ENCODE measurements around the gene FBXL22.

GRCh38 chr15:63600001-63600615 is 2.9 kb downstream of the FBXL22 start:
- TF ChIP-seq CTCF (IDR thresholded peaks at IDR 0.05) (no peak), E2F1 (CRISPR knock-in tag; IDR thresholded peaks at IDR 0.05) (no peak), ZNF232 (CRISPR knock-in tag; IDR thresholded peaks at IDR 0.05) (no peak), ZNF512 (CRISPR knock-in tag; IDR thresholded peaks at IDR 0.05; ENCODE audit: borderline replicate concordance) (no peak)

Data from WTC11 (cell line).